Keratinocyte (primary cell): Measurements from ENCODE around the gene SGSM1.

Experiments
- CTCF ChIP-seq, 3 experiments: IDR thresholded peaks in 1 of 3; conservative IDR thresholded peaks in 1 of 3; optimal IDR thresholded peaks in 1 of 3; 2 replicates in 2 of 3; 3 replicates in 1 of 3; pipeline versions ENCODE3 to v1.5.1; 2011; ENCODE audit warnings: low read length in 3 of 3, mild to moderate bottlenecking in 3 of 3, moderate library complexity in 2 of 3, control low read depth in 1 of 3, inconsistent platforms in 1 of 3; ENCODE audit not compliant: insufficient read depth in 2 of 3; ENCODE audit errors: extremely low read depth in 1 of 3
- EZH2 ChIP-seq: IDR thresholded peaks from one replicate; pipeline ENCODE4 v1.6.1; 2012; ENCODE audit warnings: inconsistent platforms, mild to moderate bottlenecking, low read length, moderate library complexity

DNA sequence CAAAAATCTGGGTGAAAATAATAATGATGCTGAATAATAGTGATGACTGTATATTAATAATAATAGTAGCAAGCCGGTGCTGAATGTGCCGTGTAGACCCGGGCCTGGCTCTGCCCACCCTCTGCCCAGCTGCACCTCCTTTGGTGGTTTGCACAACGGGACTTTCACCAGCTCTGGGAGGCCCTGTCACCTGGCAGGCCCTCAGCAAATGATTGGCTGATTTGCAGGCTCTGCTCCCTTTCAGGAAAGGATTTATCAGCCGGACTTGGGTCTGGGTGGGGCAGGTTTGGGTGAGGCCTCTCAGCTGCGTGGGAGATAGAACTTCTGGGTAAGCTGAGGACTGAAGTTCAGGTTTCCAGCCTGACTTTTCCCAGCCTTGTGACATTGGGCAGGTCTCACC is 167.9 kb downstream of the SGSM1 start:
- TF ChIP-seq CTCF (optimal IDR thresholded peaks at IDR 0.05 in 1 of 3, IDR thresholded peaks at IDR 0.05 in 1 of 3, conservative IDR thresholded peaks at IDR 0.05 in 1 of 3; ENCODE audit: extremely low read depth in 1 of 3, insufficient read depth in 2 of 3, low read length in 3 of 3) (no peak), EZH2 (no peak)
